ENCODE measurements around the gene FAM200A.

DNA sequence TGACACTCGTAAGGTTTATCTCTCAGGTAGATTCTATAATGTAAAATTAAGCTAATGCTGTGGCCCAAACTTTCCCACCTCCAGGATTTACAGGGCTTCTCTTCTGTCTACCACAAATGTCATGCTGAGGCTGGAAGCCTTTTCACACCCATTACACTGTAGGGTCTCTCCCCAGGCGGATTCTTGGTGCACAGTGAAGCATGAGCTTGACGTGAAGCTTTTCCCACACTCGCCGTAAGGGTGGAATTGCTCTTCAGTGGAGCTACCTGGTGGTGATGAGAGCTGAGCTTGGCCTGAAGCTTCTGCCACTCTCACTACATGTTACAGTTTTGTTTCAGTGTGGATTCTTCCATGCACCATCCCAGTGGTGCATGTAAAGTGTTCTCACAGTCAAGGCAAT lies 11.4 kb downstream of the FAM200A start:
- TF ChIP-seq, protein P1, sequence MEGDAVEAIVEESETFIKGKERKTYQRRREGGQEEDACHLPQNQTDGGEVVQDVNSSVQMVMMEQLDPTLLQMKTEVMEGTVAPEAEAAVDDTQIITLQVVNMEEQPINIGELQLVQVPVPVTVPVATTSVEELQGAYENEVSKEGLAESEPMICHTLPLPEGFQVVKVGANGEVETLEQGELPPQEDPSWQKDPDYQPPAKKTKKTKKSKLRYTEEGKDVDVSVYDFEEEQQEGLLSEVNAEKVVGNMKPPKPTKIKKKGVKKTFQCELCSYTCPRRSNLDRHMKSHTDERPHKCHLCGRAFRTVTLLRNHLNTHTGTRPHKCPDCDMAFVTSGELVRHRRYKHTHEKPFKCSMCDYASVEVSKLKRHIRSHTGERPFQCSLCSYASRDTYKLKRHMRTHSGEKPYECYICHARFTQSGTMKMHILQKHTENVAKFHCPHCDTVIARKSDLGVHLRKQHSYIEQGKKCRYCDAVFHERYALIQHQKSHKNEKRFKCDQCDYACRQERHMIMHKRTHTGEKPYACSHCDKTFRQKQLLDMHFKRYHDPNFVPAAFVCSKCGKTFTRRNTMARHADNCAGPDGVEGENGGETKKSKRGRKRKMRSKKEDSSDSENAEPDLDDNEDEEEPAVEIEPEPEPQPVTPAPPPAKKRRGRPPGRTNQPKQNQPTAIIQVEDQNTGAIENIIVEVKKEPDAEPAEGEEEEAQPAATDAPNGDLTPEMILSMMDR (IDR thresholded peaks at IDR 0.05), result no peak
- no peak for TF ChIP-seq POLR2A (IDR thresholded peaks at IDR 0.05)

All from lower leg skin (tissue), 3 donors.